ENCODE results near the gene RFX5.

Gene RFX5

GRCh38 chr1:151369302-151369610 lies 22.2 kb upstream of the RFX5 start:
- Histone ChIP-seq H3K9ac (ENCODE audit: low read depth, low read length, poor library complexity, severe bottlenecking) (no peak overlapping the region), H3K4me1 (ENCODE audit: insufficient read depth, low read length, poor library complexity, severe bottlenecking) (peaks cover 17% of the 10 kb centered on the region), H3K4me2 (ENCODE audit: low read depth, low read length, poor library complexity, severe bottlenecking) (no peak overlapping the region), H3F3A (ENCODE audit: low read depth) (no peaks in the 10 kb centered on the region), H3K9me3 (ENCODE audit: insufficient read depth, low read depth, low read length) (no peaks in the 10 kb centered on the region), H3K4me3 (ENCODE audit: low read length, poor library complexity, severe bottlenecking) (no peak overlapping the region), H3K9me2 (replicated peaks; ENCODE audit: low read depth, low read length) (no peaks in the 10 kb centered on the region), H2AFZ (ENCODE audit: low read length) (no peak overlapping the region), H3K27me3 (ENCODE audit: insufficient read depth, low read length, poor library complexity, severe bottlenecking) (no peaks in the 10 kb centered on the region), H4K20me1 (ENCODE audit: insufficient read depth, low read length, poor library complexity, severe bottlenecking) (no peaks in the 10 kb centered on the region), H3K79me2 (ENCODE audit: insufficient read depth, low read length) (no peaks in the 10 kb centered on the region), H3K36me3 (ENCODE audit: insufficient read depth, low read length) (no peaks in the 10 kb centered on the region)
- TF ChIP-seq EZH2phosphoT487 (IDR thresholded peaks at IDR 0.05; ENCODE audit: borderline replicate concordance) (no peak), CTCF (conservative IDR thresholded peaks at IDR 0.05; ENCODE audit: low read length) (no peak)

GRCh38 chr1:151368393-151369301 lies 21.6 kb upstream of the RFX5 start:
- no peak overlapping the region for H3K9ac ChIP-seq (ENCODE audit: low read depth, low read length, poor library complexity, severe bottlenecking)

GRCh38 chr1:151367658-151368392 lies 20.8 kb upstream of the RFX5 start:
- no peaks in the 10 kb centered on the region for H3K36me3 ChIP-seq (ENCODE audit: insufficient read depth, low read length)
- H3K9me2 ChIP-seq (replicated peaks; ENCODE audit: low read depth, low read length): no peaks in the 10 kb centered on the region
- no peak overlapping the region for H3K4me2 ChIP-seq (ENCODE audit: low read depth, low read length, poor library complexity, severe bottlenecking)

More at GRCh38 chr1:151368393-151369301, 21.6 kb upstream of the RFX5 start:
- H3K4me3 ChIP-seq (ENCODE audit: low read length, poor library complexity, severe bottlenecking): no peak overlapping the region
- H3K9me3 ChIP-seq (ENCODE audit: insufficient read depth, low read depth, low read length): no peaks in the 10 kb centered on the region
- no peak for TF ChIP-seq EZH2phosphoT487 (IDR thresholded peaks at IDR 0.05; ENCODE audit: borderline replicate concordance)
- no peak for TF ChIP-seq CTCF (conservative IDR thresholded peaks at IDR 0.05; ENCODE audit: low read length)
- H3K4me2 ChIP-seq (ENCODE audit: low read depth, low read length, poor library complexity, severe bottlenecking): no peak overlapping the region
- no peaks in the 10 kb centered on the region for H3K27me3 ChIP-seq (ENCODE audit: insufficient read depth, low read length, poor library complexity, severe bottlenecking)
- H3F3A ChIP-seq (ENCODE audit: low read depth): no peaks in the 10 kb centered on the region
- no peaks in the 10 kb centered on the region for H3K36me3 ChIP-seq (ENCODE audit: insufficient read depth, low read length)
- no peaks in the 10 kb centered on the region for H4K20me1 ChIP-seq (ENCODE audit: insufficient read depth, low read length, poor library complexity, severe bottlenecking)
- H3K4me1 ChIP-seq (ENCODE audit: insufficient read depth, low read length, poor library complexity, severe bottlenecking): peaks cover 11% of the 10 kb centered on the region
- H2AFZ ChIP-seq (ENCODE audit: low read length): no peak overlapping the region
- H3K9me2 ChIP-seq (replicated peaks; ENCODE audit: low read depth, low read length): no peaks in the 10 kb centered on the region
- H3K79me2 ChIP-seq (ENCODE audit: insufficient read depth, low read length): no peaks in the 10 kb centered on the region

More at GRCh38 chr1:151367658-151368392, 20.8 kb upstream of the RFX5 start:
- Histone ChIP-seq H3F3A (ENCODE audit: low read depth) (no peaks in the 10 kb centered on the region), H3K9me3 (ENCODE audit: insufficient read depth, low read depth, low read length) (0 out of 2 replicates have a peak, but pooled peaks cover 2% of the 10 kb centered on the region), H3K4me1 (ENCODE audit: insufficient read depth, low read length, poor library complexity, severe bottlenecking) (peaks cover 10% of the 10 kb centered on the region), H3K27me3 (ENCODE audit: insufficient read depth, low read length, poor library complexity, severe bottlenecking) (no peaks in the 10 kb centered on the region), H3K9ac (ENCODE audit: low read depth, low read length, poor library complexity, severe bottlenecking) (no peak overlapping the region), H2AFZ (ENCODE audit: low read length) (no peak overlapping the region), H4K20me1 (ENCODE audit: insufficient read depth, low read length, poor library complexity, severe bottlenecking) (no peaks in the 10 kb centered on the region), H3K79me2 (ENCODE audit: insufficient read depth, low read length) (no peaks in the 10 kb centered on the region), H3K4me3 (ENCODE audit: low read length, poor library complexity, severe bottlenecking) (no peak overlapping the region)
- TF ChIP-seq CTCF (conservative IDR thresholded peaks at IDR 0.05; ENCODE audit: low read length) (no peak), EZH2phosphoT487 (IDR thresholded peaks at IDR 0.05; ENCODE audit: borderline replicate concordance) (no peak)
